Activated T-cell treated with anti-CD3 and anti-CD28 coated beads, Interleukin-2, amount 50 U/mL, for 72 hours (primary cell): ENCODE data around the gene MMP14. TPM values are rescaled to one million over a fixed set of nuclear protein-coding genes. Genes with fewer than 3 reads are reported as not detected.
"Not testable (repeated sequence)": the region's sequence is repeated elsewhere in the genome, so short reads cannot be mapped to it uniquely, and the experiment has no call there.

Experiments used
- ATAC-seq, 2 donors: fragments of 150-1000 bp; cut with Tn5 transposase; replicated peaks in 1 of 2; 2 replicates each; pipeline ENCODE4 v1.10.0; 2021; ENCODE audit warnings: moderate library complexity in 2 of 2, mild to moderate bottlenecking in 1 of 2
- DNase-seq, 2 donors: peaks; one replicate each; pipeline ENCODE4 v3.0.0; 2021 to 2022; ENCODE audit warnings: mixed read lengths in 1 of 2
- H3K27ac Mint-ChIP-seq: one replicate; pipeline ENCODE4 v1.8.0; 2022; ENCODE audit warnings: mild to moderate bottlenecking, moderate library complexity, mixed read lengths
- H3K27me3 Mint-ChIP-seq: one replicate; pipeline ENCODE4 v1.8.0; 2022; ENCODE audit warnings: low read depth, mixed read lengths
- H3K36me3 Mint-ChIP-seq, 2 donors: one replicate each; pipeline ENCODE4 v1.8.0; 2022; ENCODE audit warnings: mixed read lengths in 2 of 2, mild to moderate bottlenecking in 1 of 2; ENCODE audit not compliant: insufficient read depth in 2 of 2
- H3K4me1 Mint-ChIP-seq: one replicate; pipeline ENCODE4 v1.8.0; 2022; ENCODE audit warnings: low read depth, mixed read lengths
- H3K4me3 Mint-ChIP-seq, 2 donors: one replicate each; pipeline ENCODE4 v1.8.0; 2022; ENCODE audit warnings: mild to moderate bottlenecking in 2 of 2, mixed read lengths in 2 of 2, moderate library complexity in 2 of 2
- H3K9me3 Mint-ChIP-seq, 2 donors: one replicate each; pipeline ENCODE4 v1.8.0; 2022; ENCODE audit warnings: mixed read lengths in 2 of 2
- total RNA-seq, 2 donors: library from RNA; stranded (reverse); gene quantifications; one replicate each; pipeline ENCODE4 v1.2.3, GENCODE V29; 2022

MMP14 gene
- total RNA-seq, 2 donors from 2014 or later = 1.4 to 6.8 TPM

DNA sequence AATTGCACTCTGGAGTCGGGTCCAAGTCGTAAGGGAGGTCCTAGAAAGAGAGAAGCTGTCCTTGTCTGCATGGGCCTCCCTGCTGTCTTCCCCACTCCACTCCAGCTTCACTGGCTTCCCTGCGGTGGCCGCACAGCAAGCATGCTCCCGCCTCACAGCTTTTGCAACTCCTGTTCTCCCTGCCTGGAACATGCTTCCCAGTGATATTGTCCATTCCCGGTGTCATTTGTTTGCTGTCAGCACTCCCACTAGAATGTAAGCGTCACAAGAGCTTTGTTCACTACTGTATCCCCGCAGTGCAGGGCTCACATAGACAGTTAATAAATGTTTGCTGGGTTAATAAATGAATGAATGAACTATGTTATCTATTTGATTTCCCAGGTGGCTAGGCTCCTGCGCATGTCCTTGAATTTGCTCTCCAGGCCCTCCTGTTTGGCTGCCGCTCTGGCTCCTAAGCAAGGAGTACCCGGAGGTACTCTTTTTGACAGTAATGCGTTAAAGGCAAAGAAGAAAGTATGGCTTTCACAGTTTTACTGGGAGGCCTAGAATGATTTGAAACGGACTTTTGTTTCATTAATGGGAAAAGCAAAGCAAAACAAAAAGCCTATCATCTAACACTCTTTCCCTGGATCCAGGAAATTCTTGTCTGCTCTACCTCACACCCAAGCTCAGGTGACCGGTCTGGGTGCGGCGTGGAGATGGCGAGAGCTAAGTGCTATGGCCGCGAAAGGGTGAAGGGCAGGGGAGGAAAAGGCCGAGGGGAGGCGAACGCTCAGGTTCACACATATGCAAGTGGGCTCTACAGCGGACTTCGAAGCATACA lies 15.0 kb upstream of the MMP14 start:
- ATAC-seq (no peak), DNase-seq (no peak)
- Mint-ChIP-seq H3K36me3 (no peaks in the 10 kb centered on the region), H3K27me3 (no peaks in the 10 kb centered on the region), H3K4me3 (peak overlapping the region; percentile 27 to 31), H3K9me3 (no peaks in the 10 kb centered on the region), H3K27ac (no peak overlapping the region), H3K4me1 (peaks cover 40% of the 10 kb centered on the region)

DNA sequence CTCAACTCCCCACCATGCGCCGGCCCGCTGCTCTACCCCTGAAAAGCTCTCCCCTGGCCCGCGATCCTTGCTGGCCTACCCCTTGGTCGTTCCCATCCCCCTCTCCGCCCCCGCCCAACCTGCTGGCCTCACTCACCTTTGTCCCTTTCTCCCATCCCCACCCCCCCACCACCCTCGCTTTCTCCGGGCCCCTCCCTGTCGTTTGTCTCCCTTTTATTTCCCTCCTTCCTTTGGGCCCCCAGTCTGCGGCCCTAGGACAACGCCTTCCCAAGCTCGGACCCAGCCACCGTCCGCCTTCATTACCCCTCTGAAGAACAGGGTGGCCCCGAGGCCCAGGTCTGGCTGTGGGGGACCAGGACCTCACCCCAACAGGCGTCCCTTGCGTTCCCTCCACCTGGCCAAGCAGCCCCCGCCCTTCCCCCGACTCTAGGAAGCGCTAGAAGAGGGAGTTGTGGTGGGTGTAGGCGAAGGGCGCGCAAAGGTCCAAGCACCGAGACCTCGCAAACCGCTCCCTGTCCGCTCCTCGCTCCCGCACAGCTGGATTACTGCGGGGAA lies 14.3 kb upstream of the MMP14 start:
- Mint-ChIP-seq H3K27ac (no peak overlapping the region), H3K36me3 (no peaks in the 10 kb centered on the region), H3K27me3 (no peaks in the 10 kb centered on the region), H3K4me3 (peak overlapping the region; percentile 22 to 77), H3K4me1 (peaks cover 40% of the 10 kb centered on the region), H3K9me3 (no peaks in the 10 kb centered on the region)
- ATAC-seq (no peak), DNase-seq (no peak)

DNA sequence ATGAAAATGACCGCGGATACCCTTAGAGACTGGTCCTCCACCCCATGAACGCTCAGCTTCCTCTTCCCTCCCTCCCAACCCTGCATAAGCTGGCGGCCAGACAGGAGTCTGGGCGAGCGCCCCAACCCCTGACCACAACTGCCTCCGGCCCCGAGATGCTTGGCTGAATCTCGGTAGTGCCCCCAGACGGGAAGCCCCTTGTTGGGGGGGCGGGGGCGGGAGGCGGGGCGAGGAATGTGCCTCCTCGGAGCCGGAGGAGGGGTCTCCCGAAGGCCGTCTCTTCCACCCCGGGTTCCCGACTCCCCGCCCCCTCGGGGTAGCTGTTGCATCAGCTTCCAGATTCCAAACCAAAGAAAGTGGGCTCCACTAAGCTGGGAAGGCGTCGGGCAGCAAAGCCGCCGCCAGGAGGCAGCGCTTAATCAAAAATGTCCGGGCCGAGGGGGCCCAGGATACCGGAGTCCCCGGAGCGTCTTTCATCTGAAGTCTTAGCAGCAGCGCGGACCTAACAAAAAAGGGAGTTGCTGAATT lies 13.8 kb upstream of the MMP14 start:
- DNase-seq = peak; percentile 72 to 74
- H3K4me1 Mint-ChIP-seq = peaks cover 40% of the 10 kb centered on the region
- H3K27me3 Mint-ChIP-seq = no peaks in the 10 kb centered on the region
- no peaks in the 10 kb centered on the region for H3K9me3 Mint-ChIP-seq
- peak overlapping the region; percentile 77 to 81 for H3K4me3 Mint-ChIP-seq
- H3K36me3 Mint-ChIP-seq = no peaks in the 10 kb centered on the region
- H3K27ac Mint-ChIP-seq = no peak overlapping the region
- ATAC-seq = peak; percentile 85 to 86

DNA sequence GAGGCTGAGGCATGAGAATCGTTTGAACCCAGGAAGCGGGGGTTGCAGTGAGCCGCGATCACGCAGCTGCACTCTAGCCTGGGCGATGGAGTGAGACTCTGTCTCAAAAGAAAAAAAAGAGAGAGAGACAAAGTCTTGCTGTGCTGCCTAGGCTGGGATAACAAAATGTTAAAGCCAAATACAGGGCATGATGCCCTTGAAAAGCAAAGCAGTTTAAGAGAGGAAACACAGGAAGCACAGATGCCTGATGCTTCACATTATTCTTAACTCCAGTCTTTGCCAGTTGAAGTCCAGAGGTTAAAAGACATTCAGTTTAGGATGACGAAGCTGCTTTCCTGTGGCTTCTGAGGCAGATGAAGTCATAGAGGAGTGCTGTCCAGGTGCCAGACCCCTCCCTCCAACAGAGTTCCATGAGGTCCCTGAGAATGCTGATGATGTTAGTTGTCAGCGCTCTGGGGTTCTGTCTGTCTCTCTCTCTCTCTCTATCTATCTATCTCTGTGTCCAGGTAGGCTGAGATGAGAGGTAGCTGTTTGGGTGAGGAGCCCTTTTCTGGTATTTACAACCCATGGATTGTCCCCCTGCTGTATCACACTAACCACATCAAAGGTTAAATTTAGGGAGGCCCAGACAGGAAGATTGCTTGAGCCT lies 11.6 kb upstream of the MMP14 start:
- ATAC-seq (peak in 1 of 2 donors; percentile 14), DNase-seq (no peak)
- Mint-ChIP-seq H3K4me1 (peaks cover 31% of the 10 kb centered on the region), H3K9me3 (no peaks in the 10 kb centered on the region), H3K27me3 (no peaks in the 10 kb centered on the region), H3K4me3 (peak overlapping the region; percentile 43 to 50), H3K36me3 (peaks cover 3 to 4% of the 10 kb centered on the region in 2 donors), H3K27ac (no peak overlapping the region)

- peaks cover 34% of the 10 kb centered on the region for H3K4me1 Mint-ChIP-seq
- peaks cover 4 to 12% of the 10 kb centered on the region in 2 donors for H3K36me3 Mint-ChIP-seq
- DNase-seq, H3K9me3 Mint-ChIP-seq, ATAC-seq, H3K27me3 Mint-ChIP-seq: not testable (repeated sequence)
- peak overlapping the region; percentile 96 for H3K27ac Mint-ChIP-seq
- peak overlapping the region; percentile 93 to 98 for H3K4me3 Mint-ChIP-seq
Measured at GRCh38 chr14:22829076-22829660, 7.2 kb upstream of the MMP14 start.

DNA sequence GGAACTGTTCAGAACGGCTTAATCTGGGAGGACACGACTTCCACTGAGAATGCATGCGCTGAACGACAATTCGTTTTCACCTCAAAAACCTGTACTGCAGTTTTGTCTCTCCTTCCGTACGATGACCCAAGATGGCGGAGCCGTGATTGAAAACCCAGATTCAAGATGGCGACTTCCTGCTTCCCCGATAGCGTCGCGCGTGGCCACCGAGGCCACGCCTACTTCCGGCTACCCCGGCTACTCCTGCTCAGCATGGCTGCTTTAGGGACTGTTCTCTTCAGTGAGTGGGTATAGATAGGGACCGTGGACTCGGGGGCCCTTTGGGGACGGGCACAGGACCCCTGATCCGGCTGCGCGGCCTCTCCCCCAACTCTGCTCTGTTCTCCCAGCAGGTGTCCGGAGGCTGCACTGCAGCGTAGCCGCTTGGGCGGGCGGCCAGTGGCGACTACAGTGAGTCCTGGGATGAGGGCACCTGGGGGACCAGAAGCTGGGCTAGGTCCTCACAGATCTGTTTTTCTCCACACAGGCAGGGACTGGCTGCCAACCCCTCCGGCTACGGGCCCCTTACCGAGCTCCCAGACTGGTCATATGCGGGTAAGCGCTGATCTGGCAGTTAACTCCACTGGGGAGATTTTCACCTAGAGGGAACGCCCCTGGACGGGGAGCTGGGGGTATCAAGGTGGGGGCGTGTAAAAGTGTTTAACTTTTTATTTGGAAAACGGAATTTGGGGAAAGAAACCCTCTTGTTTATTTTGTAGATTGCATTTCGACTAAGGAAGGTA lies 6.5 kb upstream of the MMP14 start, which contains the start of gene MRPL52:
Gene MRPL52 (plus strand): TSS at position 227 of the 782 bp plus-strand sequence. CDS start 26 bp downstream, at position 253.
- Mint-ChIP-seq H3K9me3 (no peaks in the 10 kb centered on the region), H3K4me1 (peaks cover 27% of the 10 kb centered on the region), H3K4me3 (peak within 1 kb of the TSS; percentile 93 to 98), H3K27me3 (no peaks in the 10 kb centered on the region), H3K36me3 (peaks cover 4 to 12% of the 10 kb centered on the region in 2 donors), H3K27ac (peak within 1 kb of the TSS; percentile 96)
- DNase-seq (peak; percentile 85 to 89), ATAC-seq (peak; percentile 95 to 96)

- Mint-ChIP-seq H3K27ac (peak overlapping the region; percentile 96), H3K9me3 (no peaks in the 10 kb centered on the region), H3K36me3 (peaks cover 4 to 12% of the 10 kb centered on the region in 2 donors)
Measured at GRCh38 chr14:22830443-22831010, 5.9 kb upstream of the MMP14 start.

DNA sequence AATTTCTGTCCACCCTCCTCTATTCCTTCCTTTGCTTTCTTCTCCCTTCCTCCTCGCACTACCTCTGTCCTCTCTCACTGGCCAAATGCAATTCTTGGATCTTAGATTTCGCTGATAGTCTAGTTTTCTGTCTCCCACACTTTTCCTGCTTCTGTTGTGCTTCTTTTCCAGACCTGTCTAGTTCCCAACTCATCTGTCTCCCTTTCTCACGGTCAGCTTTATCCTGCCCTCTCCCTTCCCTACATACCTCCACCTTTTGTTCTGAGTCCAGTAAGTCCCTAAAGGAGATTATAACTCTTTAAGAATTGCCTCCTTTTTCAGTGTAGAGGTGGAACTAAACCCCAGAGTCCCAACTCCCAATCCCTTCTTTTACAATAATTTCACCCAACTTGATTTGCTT lies 880 bp upstream of the MMP14 start:
- Mint-ChIP-seq H3K4me3 (no peak overlapping the region), H3K27ac (no peak overlapping the region), H3K4me1 (peaks cover 38% of the 10 kb centered on the region), H3K36me3 (peaks cover 1 to 8% of the 10 kb centered on the region in 2 donors), H3K9me3 (no peaks in the 10 kb centered on the region), H3K27me3 (peaks cover 19% of the 10 kb centered on the region)
- no peak for ATAC-seq
- DNase-seq = no peak

More at GRCh38 chr14:22830443-22831010, 5.9 kb upstream of the MMP14 start:
- Mint-ChIP-seq H3K4me3 (peak overlapping the region; percentile 93 to 98), H3K27me3 (no peaks in the 10 kb centered on the region), H3K4me1 (peaks cover 24% of the 10 kb centered on the region)
- ATAC-seq (peak; percentile 6 to 7), DNase-seq (no peak)

GRCh38 chr14:22837114-22837749 lies 847 bp downstream of the MMP14 start:
- peak in 1 of 2 donors; percentile 33 for DNase-seq
- peak; percentile 34 to 37 for ATAC-seq
- no peaks in the 10 kb centered on the region for H3K9me3 Mint-ChIP-seq
- peaks cover 19% of the 10 kb centered on the region for H3K27me3 Mint-ChIP-seq
- peaks cover 24% of the 10 kb centered on the region for H3K4me1 Mint-ChIP-seq
- no peak overlapping the region for H3K27ac Mint-ChIP-seq
- peaks cover 1 to 3% of the 10 kb centered on the region in 2 donors for H3K36me3 Mint-ChIP-seq
- peak overlapping the region; percentile 77 to 85 for H3K4me3 Mint-ChIP-seq

GRCh38 chr14:22837750-22838538 lies 1.6 kb downstream of the MMP14 start:
- peaks cover 19% of the 10 kb centered on the region for H3K27me3 Mint-ChIP-seq
- no peak overlapping the region for H3K27ac Mint-ChIP-seq
- H3K36me3 Mint-ChIP-seq = peaks cover 1 to 3% of the 10 kb centered on the region in 2 donors
- ATAC-seq (peak in 1 of 2 donors; percentile 12), DNase-seq (no peak)
- peak overlapping the region; percentile 48 to 59 for H3K4me3 Mint-ChIP-seq
- H3K9me3 Mint-ChIP-seq = no peaks in the 10 kb centered on the region
- H3K4me1 Mint-ChIP-seq = peaks cover 24% of the 10 kb centered on the region

GRCh38 chr14:22838631-22839041 lies 2.3 kb downstream of the MMP14 start:
- Mint-ChIP-seq H3K9me3 (no peaks in the 10 kb centered on the region), H3K27ac (no peak overlapping the region), H3K4me3 (no peak overlapping the region), H3K36me3 (peaks cover 0 to 2% of the 10 kb centered on the region in 2 donors), H3K27me3 (peaks cover 19% of the 10 kb centered on the region), H3K4me1 (peaks cover 24% of the 10 kb centered on the region)
- DNase-seq (no peak), ATAC-seq (no peak)
